Measurements from ENCODE around the gene BAIAP3.

Gene BAIAP3

DNA sequence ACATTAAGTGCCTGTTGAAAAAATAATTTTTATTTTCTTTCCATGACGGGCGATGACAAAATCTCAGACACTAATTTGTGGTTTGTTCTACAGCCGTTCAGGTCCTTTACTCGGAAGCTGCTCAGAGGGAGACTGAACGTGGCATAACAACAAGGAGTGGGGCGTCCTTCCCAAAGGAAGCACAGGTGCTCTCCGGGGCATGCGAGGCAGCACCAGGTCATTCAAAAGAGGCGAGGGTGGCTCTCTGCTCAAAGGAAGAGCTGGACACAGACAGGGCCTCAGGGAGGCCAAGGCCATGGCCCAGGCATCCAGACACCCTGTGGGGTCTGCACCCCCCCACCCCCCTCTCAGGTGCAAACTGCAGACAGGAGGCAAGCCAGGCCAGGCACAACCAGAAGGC, 64.9 kb downstream of the BAIAP3 start:
- TF ChIP-seq, protein P1, sequence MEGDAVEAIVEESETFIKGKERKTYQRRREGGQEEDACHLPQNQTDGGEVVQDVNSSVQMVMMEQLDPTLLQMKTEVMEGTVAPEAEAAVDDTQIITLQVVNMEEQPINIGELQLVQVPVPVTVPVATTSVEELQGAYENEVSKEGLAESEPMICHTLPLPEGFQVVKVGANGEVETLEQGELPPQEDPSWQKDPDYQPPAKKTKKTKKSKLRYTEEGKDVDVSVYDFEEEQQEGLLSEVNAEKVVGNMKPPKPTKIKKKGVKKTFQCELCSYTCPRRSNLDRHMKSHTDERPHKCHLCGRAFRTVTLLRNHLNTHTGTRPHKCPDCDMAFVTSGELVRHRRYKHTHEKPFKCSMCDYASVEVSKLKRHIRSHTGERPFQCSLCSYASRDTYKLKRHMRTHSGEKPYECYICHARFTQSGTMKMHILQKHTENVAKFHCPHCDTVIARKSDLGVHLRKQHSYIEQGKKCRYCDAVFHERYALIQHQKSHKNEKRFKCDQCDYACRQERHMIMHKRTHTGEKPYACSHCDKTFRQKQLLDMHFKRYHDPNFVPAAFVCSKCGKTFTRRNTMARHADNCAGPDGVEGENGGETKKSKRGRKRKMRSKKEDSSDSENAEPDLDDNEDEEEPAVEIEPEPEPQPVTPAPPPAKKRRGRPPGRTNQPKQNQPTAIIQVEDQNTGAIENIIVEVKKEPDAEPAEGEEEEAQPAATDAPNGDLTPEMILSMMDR (IDR thresholded peaks at IDR 0.05), result no peak
- no peak overlapping the region for H3K4me3 ChIP-seq
- H3K27ac ChIP-seq, result no peak overlapping the region

More for the DNA sequence above, 64.9 kb downstream of the BAIAP3 start:
- DNase-seq (ENCODE audit: low spot score), result no peak
